ENCODE data around the gene RAB6B.

GRCh38 chr3:133887074-133887802 is 8.4 kb downstream of the RAB6B start:
- no peak for TF ChIP-seq POLR2A (IDR thresholded peaks at IDR 0.05; ENCODE audit: low read depth, low read length)
- no peak for TF ChIP-seq CTCF (conservative IDR thresholded peaks at IDR 0.05; ENCODE audit: low read depth, low read length)
- no peak for TF ChIP-seq RAD21 (IDR thresholded peaks at IDR 0.05; ENCODE audit: low read length)
- TF ChIP-seq, protein P1, sequence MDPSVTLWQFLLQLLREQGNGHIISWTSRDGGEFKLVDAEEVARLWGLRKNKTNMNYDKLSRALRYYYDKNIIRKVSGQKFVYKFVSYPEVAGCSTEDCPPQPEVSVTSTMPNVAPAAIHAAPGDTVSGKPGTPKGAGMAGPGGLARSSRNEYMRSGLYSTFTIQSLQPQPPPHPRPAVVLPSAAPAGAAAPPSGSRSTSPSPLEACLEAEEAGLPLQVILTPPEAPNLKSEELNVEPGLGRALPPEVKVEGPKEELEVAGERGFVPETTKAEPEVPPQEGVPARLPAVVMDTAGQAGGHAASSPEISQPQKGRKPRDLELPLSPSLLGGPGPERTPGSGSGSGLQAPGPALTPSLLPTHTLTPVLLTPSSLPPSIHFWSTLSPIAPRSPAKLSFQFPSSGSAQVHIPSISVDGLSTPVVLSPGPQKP (IDR thresholded peaks at IDR 0.05; ENCODE audit: borderline replicate concordance, low read depth, low read length): no peak
- TF ChIP-seq MXI1 (IDR thresholded peaks at IDR 0.05; ENCODE audit: borderline replicate concordance, low read depth, low read length): no peak
- TF ChIP-seq CEBPB (IDR thresholded peaks at IDR 0.05; ENCODE audit: low read depth, low read length): no peak
- TF ChIP-seq CHD1 (IDR thresholded peaks at IDR 0.05; ENCODE audit: low read depth, low read length): no peak
